Right ventricle myocardium superior (tissue), 1 donor: ENCODE measurements around the gene BICC1. TPM values are rescaled to one million over a fixed set of nuclear protein-coding genes. Genes with fewer than 3 reads are reported as not detected.
A peak's percentile ranks its signal among the peaks of the same experiment; 100 is the strongest.

Experiments
- ATAC-seq: fragments of 200-7000 bp; cut with Tn5 transposase; one replicate; pipeline ENCODE4 v1.9.1; 2020; ENCODE audit warnings: mild to moderate bottlenecking; ENCODE audit not compliant: poor library complexity
- DNase-seq: peaks from one replicate; pipeline ENCODE4 v3.0.0-alpha.2; 2020
- intact Hi-C: fragments of 100-400 bp; cut with DNase I; formaldehyde crosslinking; loops from one replicate; pipeline ENCODE4 v1.11.2; 2022
- total RNA-seq: library from RNA; stranded (reverse); fragmentation: NEBNext Ultra II Directional; extraction: Animal tissue kit (Norgen Biotek cat#: 25700); gene quantifications from one replicate; pipeline ENCODE4 v1.2.1, GENCODE V29; 2021
- donor health status: DM: no; HTN: yes; CAD: no; lungs with severe emphysema.

The BICC1 gene
- total RNA-seq, 1 donor from 2014 or later: 6.1 TPM

DNA sequence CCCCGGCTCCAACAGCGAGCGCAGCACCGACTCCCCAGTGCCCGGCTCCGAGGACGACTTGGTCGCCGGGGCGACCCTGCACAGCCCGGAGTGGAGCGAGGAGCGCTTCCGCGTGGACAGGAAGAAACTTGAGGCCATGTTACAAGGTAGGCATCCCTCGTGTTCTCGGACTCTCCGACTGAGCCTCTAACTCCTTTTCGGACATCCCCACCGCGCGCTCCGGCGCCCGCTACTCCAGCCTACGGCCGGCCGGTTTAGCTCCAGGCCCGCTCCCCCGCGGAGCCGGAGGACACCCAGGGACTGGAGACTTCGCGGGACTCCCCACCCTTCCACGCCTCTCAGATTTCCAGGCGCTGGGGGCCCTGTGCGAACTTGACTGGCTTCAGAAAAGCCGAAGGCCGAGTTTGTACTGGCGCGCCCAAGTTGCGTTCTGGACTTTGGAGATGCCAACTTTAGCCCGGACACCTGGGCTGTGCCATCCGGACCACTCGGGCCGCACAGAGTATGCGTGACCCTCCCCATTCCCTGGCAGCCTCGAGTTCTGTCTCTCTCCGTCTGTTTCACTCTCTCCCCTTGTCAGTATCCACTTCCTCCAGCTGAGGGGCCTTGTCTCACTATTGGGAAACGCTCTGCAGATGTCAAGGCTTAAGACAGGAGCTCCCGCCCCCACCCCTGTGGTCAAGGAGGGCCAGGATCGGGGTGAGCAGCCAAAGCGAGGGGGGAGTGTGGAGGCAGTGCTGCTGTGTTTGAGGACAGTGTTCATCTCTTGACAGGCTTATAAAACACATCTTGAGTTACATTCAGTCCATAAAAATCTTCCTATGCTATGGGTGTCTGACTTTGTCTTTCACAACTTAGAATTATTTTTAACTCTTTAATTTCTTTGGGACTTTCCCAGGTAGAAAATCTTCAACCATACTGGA lies 777 bp downstream of the BICC1 start:
- intact Hi-C loops: no loop called here
- ATAC-seq: peak; percentile 82
- peak; percentile 77 for DNase-seq

DNA sequence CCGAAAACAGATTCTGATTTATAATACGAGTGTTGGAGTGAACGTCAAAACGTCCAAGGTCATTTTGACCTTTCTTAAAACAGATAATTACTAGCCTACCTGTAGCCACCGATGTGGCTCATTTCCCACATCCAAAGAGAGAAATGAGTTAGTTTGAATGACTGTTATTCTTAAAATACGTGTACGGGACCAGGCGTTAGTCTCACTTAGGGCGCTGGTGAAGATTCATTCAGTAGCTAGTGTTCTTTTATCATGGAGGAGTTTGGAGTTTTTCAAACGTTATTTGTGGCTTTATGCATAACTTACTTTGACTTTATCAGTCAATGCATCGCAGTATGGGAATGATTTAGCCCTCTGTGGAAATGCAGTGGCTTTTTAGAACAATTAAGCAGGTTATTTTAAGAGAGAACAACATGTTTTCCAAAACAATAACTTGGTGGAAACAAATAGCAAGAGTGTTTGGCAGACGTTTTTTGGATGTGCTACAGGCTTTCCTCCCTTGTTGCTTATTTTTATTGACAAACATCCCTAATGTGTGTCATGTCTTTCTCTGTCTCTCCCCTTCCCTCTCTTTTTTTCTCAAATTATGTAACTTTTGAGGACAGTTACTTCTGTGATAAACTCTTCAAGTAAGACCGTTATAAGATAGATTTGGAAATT lies 1.6 kb downstream of the BICC1 start:
- intact Hi-C loops: no loop called here
- DNase-seq (no peak), ATAC-seq (no peak)

DNA sequence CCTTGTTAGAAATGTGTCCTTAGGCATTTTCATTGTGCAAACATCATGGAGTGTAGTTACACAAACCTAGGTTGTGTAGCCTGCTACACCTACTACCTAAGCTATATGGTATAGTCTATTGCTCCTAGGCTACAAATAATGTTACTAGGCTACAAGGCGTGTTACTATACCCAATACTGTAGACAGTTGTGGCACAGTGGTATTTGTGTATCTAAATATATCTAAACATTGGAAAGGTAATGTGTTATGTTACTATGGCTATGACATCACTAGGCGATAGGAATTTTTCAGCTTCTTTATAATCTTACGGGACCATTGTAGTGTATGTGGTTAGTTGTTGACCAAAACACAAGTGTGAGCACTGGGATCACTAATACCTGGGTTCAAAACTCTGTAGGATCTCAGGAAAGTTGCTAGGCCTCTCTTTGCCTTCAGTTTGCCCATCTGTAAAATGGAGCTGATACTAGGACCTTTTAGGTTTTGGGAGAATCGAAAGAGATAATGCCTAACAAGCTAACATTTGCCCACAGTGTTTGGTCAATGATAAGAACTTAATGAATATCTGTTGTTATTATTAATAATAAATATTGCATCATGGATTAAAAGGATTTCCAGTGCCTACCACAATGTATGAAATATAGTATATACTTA lies 2.7 kb downstream of the BICC1 start:
- DNase-seq: no peak
- intact Hi-C loops: no loop called here
- no peak for ATAC-seq

DNA sequence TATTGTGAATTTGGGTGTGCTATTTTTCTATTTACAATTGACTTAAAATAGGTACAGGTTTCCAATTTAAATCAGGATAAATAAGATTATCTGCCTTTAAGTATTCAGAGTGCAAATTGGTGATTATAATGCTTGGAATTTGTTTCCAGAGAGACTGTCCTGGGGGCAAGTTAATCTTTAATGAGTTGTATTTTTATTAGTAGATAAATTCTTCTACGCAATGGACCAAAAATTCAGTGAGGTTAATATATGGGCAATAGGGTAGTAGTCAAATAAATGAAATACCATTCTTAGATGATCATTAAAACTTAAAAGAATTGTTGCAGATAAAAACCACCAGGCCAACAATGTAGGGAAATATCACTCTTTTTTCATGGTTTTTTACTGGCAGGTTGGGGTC lies 3.4 kb downstream of the BICC1 start:
- intact Hi-C loops: no loop called here
- ATAC-seq (no peak), DNase-seq (no peak)

DNA sequence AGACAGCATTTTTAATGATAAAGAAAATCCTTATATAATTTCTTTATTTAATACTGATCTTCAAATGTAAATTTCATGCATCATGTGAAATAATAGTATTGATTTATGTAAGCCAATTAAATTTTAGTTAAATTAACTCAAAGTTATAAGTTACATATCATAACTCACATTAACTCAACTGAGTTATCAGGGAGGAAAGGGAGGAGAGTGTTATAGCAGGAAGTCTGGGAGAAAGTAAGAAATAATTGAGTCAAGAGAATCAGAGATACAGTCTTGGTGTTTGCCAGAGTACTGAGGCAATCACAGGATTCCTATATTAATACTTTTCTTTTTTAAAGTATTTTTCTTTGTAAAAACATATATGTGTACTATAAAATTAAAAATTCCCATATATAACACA lies 4.0 kb downstream of the BICC1 start:
- intact Hi-C loops: no loop called here
- ATAC-seq (no peak), DNase-seq (no peak)

DNA sequence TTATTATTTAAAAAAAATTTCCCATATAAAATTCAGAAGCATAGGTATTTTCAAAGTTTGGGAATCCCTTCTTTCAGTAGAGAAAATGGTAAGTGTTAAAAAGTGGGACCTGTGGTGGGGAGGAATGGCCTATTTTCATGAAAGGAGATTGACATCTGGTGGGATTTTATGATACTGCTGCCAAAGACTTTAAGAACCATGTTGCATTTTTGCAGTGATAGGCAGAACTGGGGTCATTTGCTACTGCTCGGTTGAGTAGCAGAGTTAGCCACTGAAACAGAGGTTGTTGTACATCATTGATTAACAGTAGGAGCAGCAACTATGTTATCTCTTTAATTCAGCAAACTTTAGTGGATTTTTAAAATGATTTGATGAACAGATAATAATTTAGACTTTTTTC lies 4.4 kb downstream of the BICC1 start:
- intact Hi-C loops: no loop called here
- DNase-seq: no peak
- no peak for ATAC-seq

DNA sequence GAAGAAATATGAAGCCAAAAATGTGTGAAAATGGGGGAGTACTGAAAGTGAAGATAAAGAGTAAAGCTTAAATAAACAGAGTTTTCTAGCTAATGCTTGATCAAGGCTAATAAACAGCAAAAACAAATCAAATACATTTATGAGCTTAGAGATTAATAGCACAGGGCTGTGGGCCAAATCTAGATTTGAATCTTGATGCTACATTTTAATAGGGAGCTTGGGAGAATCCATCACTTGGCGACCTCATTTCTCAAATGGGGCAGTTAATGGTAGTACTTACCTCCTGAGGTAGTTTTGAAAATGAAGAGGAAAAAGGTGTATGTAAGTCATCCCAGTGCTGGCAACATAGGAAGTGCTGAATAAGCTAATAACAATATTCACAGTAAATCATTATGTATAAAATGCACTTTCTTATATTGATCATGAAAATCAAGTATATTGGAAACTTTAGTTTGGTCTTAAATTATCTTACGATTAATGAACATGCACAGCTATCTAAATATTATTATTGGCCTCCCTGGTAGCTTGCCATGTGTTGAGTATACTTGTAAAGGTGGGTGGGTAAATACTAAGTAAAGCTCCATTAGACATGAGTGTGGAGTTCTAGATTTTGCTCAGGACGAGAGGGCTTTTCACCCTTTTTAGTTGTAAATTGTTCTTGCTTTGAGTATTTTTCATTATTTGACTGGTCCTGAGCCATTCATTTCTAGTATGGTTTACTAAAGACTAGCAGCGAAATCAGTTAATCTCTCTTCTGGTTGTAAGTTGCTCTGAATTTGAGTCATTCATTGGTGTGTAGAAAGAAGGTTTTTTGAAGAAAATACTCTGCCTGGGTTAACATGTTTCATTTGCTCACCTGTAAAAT lies 5.1 kb downstream of the BICC1 start:
- intact Hi-C loops: no loop called here
- DNase-seq (no peak), ATAC-seq (no peak)

DNA sequence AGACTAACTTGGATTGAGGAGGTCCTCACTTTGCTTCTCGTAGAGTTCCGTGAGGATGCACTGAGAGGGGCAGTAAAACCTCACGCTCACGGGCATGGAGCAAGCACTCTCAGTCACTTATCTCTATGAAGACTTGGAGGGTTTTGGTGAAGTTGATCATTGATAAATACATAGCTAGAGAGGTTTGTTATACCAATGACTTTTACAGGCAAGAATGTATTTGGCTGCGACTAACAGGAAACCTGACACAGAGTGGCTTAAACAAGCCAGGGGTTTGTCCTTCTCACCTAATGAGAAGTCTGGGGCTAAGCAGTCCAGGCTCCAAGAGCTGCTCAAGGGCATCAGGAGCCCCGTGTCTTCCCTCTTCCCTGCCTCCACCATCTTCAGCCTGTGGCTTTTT lies 6.1 kb downstream of the BICC1 start:
- DNase-seq (no peak), ATAC-seq (no peak)
- intact Hi-C loops: no loop called here

DNA sequence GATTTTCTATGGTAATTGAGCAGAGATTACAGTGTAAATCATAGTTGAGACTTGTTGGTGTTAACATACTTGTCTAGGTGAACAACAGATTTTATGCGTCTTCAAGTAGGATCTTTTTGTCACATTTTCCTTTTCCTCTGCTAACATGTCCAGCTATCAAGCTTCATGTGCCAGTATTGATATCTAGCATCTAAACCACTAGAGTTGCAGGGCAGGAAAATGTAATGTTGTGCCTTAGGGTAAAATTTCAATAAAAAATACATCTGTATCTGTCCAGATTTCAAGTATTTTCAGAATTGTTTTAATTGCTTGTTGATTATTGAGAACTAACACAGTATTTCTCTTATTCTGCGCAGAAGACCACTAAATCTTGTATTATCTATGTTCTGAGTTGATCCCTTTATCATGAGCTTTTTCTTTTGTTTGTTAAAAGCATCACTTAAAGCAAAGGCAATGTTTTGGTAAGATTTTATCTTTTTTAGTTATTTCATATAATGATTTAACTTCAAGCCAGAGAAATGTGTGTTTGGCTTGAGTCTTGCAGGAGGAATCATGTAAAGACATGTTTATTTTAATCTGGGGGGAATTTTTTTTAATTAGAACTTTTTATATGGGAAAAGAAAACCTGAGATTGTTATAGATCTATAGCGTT lies 16.5 kb downstream of the BICC1 start:
- no peak for DNase-seq
- no peak for ATAC-seq
- intact Hi-C loops: no loop called here

DNA sequence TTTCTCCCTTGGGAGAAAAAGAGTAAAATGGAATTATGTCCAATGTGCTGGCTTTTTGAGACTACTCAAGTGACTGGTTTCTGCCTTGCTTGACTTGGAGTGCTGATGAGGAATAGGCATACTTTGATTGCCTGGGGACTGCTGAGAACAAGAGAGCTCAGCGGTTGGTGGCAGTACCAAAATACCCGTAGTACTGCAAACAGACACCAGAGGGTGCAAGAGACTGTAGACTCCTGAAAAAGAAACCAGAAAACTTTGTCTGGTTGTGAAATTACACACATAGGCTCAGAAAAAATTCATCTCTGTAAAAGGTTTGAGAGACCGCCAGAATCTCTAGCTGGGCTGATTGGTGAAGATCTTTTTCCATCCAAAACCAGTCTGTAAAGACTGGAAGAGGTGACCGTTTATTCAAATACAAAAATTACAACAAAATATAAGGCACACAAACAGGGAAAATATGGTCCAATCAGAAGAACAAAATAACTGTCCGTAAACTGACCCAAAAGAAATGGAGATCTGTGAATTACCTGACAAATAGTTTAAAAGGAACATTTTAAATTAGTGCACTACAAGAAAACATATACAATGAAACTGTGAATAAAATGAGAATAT lies 18.5 kb downstream of the BICC1 start:
- ATAC-seq (no peak), DNase-seq (no peak)

DNA sequence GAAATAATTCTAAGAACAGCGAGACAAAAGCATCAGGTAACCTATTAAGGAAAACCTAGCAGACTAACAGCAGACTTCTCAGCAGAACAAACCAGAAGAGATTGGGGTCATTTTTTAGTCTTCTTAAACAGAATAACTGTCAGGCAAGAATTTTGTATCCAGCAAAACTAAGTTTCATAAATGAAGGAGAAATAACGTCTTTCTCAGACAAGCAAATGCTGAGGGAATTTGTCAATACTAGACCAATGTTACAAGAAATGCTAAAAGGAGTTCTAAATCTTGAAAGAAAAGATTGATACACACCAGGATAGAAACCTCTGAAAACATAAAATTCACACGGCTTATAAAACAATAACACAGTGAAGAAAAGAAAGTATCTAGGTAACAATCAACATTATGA lies 22.6 kb downstream of the BICC1 start:
- DNase-seq (no peak), ATAC-seq (no peak)
- intact Hi-C loops: no loop called here

More for the DNA sequence above, 18.5 kb downstream of the BICC1 start:
- intact Hi-C loops: no loop called here

DNA sequence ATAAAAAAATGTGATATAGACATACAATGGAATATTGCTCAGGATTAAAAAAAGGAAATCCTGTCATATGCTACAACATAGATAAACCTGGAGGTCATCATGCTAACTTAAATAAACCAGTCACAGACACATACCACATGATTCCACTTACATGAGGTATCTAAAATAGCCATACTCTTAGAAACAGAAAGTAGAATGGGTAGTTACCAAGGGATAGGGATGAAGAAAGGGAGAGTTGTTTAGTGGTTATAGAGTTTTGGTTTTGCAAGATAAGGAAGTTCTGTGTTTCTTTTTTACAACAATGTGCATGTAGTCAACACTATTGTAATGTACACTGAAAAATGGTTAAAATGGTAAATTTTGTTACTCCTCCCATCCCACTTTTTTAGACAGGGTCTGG lies 30.5 kb downstream of the BICC1 start:
- ATAC-seq: no peak
- intact Hi-C loops: no loop called here
- DNase-seq: no peak

DNA sequence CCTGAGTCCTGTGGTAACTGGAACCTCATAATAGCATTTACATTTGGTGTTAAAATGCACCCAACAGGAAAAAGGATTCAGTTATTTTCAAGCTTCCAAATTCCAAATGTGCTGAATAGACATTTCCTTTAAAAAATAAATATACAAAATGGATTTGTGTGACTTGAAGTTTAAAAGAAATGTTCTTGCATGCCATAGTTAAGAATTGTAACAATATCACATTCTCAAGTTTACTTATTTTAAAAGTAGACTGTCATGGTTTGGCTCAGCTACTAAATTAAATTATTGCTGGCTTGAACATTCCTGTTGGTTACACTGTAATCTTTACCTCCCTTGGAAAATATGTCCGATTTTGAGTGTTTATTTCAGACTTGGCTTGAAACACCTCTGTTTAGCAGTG lies 31.5 kb downstream of the BICC1 start:
- ATAC-seq: no peak
- intact Hi-C loops: no loop called here
- DNase-seq: no peak

DNA sequence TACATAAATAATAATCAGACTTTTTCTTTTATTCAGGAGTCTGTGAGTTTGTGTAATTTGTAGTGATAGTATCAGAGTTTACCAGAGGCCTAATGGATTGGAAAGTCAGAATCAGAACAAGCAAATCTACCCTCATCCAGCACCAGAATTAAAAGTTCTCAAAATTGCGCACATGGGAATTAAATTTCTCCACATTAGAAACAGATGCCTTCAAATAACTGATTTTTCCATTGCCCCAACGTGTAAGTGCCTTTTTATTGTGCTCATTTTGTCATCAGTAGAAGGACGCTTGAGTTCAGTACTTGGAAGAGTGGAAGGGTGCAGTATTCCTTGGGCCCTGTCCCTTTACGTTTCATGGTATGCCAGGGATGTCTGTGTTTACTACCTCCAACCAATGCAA lies 32.8 kb downstream of the BICC1 start:
- ATAC-seq (no peak), DNase-seq (no peak)
- intact Hi-C loops: no loop called here

DNA sequence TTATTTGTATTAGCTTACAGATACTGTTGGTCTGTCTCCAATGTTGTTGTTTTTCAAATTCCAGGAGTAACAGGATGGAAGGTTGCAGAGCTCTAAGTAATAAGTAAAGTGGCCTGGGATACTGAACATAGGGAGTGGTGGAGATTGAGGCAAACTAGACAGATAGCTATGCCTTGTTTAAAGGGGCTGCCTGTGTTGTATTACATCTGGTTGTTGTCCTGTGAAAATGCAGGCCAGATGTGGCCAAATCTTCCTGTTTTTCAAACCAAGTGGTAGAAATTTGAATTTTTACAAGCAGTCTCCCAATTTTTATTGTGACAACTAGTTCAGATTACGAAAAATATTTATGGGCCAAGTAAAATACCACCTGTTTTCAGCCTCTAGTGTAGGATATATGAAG lies 33.5 kb downstream of the BICC1 start:
- no peak for ATAC-seq
- intact Hi-C loops: no loop called here
- DNase-seq: no peak

DNA sequence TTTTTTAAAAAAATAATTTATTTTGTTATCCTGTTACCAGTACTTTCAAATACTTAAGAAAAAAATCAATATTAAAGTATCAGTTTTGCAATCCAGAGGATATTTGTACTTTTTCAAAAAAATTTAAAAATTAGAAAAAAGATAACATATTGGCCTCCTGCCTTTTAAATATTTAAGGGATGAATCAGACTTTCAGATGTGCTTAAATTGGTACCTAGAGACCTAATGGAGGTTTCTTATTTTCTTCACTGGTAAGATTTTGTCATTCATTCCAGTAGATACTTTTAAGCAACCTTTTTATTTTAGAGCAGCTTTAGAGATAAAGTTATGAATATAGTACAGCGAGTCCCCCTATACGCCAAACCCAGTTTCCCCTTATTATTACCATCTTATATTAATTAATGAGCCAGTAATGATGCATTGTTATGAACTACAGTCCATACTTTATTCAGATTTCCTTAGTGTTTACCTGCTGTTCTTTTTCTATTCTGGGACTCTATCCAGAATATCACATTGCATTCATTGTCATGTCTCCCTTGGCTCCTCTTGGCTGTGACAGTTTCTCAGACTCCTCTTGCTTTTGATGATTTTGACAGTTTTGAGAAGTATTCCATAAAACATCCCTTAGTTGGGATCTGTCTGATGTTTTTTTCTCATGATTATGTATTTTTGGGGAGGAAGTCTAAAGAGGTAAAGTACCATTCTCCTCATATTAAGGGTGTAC lies 34.2 kb downstream of the BICC1 start:
- no peak for DNase-seq
- intact Hi-C loops: no loop called here
- ATAC-seq: no peak

DNA sequence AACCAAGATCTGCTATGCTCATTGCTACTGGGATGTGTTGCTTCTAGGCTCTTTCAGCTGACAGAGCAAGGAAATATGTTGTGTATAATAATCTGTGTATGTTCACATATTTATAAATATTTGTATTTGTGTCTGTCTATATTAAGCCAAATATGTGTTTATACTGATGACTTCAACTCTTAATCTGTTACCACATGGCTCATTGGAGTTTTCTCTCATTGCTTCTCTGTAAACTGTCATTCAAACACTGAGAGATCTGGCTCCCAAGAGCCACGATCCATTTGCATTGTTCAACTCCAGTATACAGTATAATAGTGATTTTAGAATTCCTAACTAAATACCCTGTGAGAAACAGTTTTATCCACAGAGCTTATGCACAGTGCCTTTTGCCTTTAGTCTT lies 35.3 kb downstream of the BICC1 start:
- intact Hi-C loops: no loop called here
- no peak for DNase-seq
- no peak for ATAC-seq
